GM20431 (cell line): Measurements from ENCODE around the gene KCNG2.

Source experiments
- in situ Hi-C: fragments of 300-500 bp; cut with MseI, MboI; formaldehyde crosslinking; loops from one replicate; pipeline ENCODE4 v1.15.0; 2020; ENCODE audit warnings: low sequenced_read_pairs; ENCODE audit not compliant: unreplicated experiment

The KCNG2 gene

DNA sequence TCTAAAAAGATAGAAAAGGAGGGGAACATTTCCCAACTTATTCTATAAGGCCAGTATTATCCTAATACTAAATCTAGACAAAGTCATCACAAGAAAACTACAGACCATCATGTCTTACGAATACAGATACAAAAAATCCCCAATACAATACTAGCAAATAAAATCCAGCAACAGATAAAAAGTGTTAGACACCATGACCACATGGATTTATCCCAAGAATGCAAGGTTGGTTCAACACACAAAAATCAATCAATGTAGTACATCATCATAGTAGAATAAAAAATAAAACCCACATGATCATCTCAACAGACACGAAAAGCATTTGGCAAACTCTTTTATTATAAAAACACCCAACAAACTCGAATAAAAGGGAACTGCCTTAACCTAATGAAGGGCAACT is 135.2 kb downstream of the KCNG2 start:
- in situ Hi-C loops = no loop called here

DNA sequence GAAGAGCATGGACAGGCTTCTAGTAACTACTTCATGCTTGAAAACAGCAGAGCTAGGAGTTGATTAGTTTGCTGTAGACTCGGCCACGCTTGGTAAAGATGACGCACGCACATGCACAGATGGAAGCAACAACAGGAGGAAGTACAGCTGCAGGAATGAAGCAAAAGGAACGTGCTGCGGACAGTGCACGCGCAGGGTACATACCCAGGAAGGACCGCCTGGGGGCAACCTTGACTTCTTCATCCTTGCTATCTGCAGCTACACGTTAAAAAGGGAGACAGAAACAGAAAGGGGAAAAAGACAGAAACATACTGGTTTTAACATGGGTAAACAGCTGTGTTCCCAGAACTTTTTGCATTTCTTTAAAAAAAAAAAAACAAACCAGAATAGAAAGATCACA is 136.0 kb downstream of the KCNG2 start:
- in situ Hi-C loops = no loop called here

- in situ Hi-C loops = no loop called here
Observed at GRCh38 chr18:79934311-79935097, 136.8 kb downstream of the KCNG2 start.

DNA sequence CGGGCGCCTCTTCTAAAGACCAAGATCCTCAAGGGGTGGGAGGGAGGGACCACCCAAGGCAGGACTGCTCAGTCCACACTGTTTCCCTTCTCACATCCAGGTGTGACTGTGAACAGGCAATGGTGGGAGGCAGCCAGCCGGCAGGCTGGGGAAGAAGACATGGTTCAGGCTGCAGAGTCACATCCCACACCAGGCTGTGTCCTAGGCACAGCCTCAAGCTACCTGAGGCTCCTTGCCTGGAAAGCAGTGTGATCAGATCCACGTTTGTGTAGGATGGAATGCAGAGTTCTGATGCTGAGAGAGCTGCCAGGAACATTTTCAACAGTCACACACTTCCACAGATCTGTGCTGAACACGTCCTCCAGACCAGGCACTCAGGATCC is 137.4 kb downstream of the KCNG2 start:
- in situ Hi-C loops = no loop called here

- in situ Hi-C loops = no loop called here
Observed at GRCh38 chr18:79935499-79935898, 137.8 kb downstream of the KCNG2 start.

DNA sequence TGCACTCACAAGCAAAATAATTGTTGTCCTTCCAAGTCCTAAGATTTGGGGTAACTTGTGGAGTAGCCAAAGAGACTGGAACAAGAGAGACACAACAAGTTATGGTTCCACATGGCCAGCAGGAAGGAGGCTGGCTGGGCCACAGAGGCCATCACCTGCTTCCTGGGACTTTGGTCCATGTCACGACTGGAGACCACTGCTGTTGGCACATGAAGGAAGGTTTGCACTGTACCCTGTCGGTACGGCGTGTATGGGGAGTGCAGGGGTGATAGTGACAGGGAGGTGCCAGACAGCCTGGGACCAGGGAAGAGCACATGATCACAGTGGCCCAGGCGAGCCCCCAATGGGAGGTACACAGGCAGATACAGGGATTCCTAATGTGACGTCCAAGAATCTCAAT is 138.2 kb downstream of the KCNG2 start:
- in situ Hi-C loops = no loop called here

DNA sequence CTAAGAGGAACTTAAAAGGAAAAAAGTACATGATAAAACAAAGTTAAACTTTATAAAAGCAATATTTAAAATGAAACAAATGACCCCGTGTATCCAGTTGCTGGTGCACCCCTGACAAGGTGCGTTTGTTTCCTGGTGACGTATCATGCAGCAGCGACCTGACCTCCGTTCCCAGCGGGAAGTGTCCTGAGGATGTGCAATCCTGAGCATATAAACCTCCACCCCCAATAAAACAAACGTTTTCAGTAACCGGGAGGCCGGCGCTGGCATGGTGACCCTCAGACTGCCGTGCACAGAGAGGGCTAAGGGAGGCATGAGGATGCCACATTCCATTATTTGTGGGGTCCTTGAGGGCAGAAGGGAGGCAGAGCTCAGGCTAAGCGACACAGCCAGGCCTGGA is 138.9 kb downstream of the KCNG2 start:
- in situ Hi-C loops = no loop called here

DNA sequence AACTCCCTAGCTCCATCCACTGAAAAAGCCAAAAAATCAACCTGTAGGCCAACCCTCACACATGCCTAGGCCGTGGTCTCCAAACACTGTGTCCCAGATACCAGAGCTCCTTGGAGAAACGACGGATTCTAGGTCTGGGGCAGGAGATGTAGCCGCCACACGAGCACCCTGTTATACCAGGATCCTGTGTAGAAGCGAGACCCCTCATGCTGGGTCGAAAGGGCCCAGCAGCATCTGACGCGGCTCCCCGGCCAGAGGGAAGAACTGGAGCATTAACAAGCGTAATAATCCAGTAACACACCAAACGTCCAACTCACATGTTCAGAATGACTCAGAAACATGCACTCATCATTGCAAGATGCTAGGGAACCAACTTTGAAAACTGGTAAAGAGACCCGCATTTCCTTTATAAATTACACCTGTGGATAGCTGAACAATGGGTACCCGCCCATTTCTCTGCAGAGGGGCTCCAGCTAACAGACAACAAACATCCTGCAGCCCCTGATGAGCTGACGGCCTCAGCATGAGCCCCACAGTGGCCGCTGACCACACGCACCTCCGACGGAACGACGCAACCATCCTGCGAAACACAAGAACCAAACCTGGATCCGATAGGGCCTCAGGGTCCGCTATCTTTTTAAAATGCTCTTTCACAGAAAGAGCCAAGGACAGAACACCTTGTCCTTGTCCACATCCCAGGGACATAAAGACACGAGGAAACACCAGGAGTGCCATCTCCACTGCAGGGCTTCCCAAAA is 139.5 kb downstream of the KCNG2 start:
- in situ Hi-C loops = no loop called here

DNA sequence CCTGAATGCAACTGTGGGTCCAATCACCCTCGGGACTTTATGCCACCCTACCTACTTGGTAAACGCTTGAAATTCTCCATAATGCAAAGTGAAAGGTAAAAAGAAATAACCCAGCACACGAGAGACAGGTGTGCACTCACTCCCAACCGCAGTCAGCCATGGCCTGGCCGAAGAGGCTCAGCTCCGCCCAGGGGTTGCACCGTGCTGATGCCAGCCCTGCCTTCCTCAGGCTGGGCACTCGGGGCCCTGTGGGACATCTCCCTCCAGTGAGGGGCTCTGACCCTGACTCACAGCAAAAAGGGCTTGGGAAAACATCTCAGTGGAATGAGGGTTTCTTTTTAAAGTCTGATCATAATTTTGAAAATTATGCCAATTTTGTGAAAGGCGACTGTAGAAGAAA is 140.5 kb downstream of the KCNG2 start:
- in situ Hi-C loops = no loop called here

- in situ Hi-C loops = no loop called here
Observed at GRCh38 chr18:79939096-79939495, 141.4 kb downstream of the KCNG2 start.

GRCh38 chr18:79940126-79940813 is 142.5 kb downstream of the KCNG2 start:
- in situ Hi-C loops = no loop called here

DNA sequence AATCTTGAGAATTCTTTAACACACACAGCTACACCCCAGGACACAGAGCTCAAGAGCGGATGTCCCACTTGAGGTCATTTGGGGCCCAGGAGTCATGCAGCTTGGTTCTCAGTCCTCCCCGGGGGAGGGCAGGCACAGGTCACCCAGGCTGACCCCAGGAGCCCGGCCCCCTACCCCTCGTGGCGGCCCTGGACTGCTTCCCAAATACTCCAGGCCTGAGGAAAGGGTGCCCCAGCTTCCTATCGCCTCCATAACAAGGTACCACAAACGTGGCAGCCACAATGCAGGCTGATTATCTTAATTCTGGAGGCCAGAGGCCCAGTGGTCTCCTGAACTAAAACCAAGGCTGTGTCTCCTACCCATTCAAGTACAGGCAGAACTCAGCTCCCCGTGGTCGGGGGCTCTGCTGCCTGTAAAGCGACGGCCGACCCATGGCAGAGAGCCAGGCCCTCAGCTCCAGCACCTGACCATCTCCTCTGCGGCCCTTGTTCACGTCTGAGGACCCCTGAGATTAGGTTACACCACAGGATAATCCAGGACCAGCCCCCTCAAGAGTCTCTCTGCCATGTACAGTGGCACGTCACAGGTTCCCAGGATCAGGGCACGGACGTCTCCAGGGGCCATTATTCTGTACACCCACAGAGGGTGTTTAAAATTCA is 143.2 kb downstream of the KCNG2 start:
- in situ Hi-C loops = no loop called here

- in situ Hi-C loops = no loop called here
Observed at GRCh38 chr18:79941473-79942119, 143.9 kb downstream of the KCNG2 start.

DNA sequence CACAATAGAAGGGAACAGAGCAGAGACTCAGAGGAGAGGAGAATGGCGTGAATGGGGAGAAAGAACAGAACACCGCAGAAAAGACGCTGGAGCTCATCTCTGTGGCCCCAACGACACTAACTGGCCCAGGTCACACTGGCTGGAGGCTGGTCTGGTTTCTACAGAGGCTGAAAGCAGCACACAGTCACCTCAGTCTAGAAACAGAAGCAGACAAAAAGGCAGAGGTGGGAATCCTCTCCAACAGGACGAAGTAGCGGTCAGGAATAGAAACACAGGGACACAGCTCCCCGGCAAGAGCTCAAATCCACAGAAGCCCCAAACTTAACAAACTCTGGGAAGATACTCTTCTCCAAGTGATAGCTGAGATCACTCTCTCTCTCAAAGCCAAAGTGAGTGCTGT is 144.5 kb downstream of the KCNG2 start:
- in situ Hi-C loops = no loop called here

DNA sequence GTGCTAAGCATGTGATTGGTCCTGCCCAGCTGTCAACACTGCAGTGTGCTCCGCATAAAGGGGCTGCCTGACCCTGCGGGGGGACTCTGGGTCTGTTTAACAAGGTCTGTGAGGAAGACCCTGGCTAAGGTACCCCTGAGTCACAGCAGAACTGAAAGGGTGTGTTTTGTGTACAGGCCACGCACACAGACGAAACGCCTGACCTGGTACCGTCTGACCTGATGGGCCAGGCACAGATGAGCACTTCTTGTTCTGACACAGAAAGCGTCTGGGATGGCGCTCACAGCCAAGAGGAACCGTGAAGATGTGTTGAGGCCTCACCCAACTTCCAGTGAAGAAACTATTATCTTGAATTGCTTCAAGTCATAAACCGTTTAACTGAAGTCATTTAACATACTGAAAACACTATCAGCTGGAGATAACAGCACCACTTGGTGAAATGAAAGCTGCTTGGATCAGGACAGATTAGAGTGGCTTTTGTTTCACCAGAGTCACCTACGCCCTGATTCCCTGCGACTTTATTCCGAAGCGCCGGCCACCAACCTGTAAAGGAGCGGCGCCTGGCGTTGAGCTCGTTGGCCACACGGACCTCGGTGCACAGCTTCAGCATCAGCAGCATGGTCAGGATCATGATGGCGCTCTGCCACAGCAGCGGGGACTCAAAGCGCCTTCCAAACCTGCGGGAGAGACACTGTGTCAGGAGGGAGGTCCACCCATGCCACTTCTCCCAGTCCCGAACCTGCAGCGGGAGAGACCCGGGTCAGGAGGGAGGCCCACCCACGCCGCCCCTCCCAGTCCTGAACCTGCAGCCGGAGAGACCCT is 145.3 kb downstream of the KCNG2 start:
- in situ Hi-C loops = no loop called here

GRCh38 chr18:79943608-79944125 is 145.9 kb downstream of the KCNG2 start:
- in situ Hi-C loops = no loop called here

DNA sequence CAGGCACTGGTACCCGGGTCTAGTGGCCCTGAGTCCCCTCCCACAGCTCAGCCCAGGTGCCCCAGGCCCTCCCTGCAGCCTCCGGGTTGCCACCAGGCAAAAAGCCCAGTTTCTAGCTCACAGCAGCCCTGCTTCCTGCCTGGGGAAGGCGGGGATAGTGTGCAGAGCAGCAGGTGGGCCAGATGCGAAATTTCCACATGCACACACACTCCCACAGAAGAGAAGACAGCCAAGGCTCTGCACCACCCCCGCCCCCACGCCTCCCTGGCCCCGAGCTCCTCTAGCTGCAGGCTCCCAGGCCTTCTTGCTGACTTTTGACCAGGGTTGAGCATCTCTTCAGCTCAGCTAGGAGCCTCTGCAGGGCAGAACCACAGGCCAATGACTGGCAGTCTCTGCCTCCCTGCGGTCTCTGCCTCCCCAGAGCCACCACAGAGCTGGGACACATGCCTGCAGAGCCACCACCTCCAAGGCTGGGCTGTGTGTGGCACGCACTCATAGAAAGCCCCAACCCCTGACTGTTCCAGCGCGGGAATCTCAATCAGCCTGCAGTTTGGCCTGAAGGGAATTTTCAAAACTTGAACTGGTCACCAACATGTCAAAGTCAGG is 146.5 kb downstream of the KCNG2 start:
- in situ Hi-C loops = no loop called here

- in situ Hi-C loops = no loop called here
Observed at GRCh38 chr18:79944746-79945117, 147.0 kb downstream of the KCNG2 start.
